GM20000 (cell line): ENCODE data around the gene FAM229B.
"Not testable (repeated sequence)": the region's sequence is repeated elsewhere in the genome, so short reads cannot be mapped to it uniquely, and the experiment has no call there.

Experiments
- DNase-seq: peaks from one replicate; pipeline ENCODE4 v3.0.0; 2012; ENCODE audit warnings: low spot score
- CTCF ChIP-seq: IDR thresholded peaks from 2 replicates; pipeline ENCODE4 v1.5.1; 2012; ENCODE audit warnings: mild to moderate bottlenecking, control low read depth; ENCODE audit errors: extremely low read depth, missing control alignments

Gene FAM229B

DNA sequence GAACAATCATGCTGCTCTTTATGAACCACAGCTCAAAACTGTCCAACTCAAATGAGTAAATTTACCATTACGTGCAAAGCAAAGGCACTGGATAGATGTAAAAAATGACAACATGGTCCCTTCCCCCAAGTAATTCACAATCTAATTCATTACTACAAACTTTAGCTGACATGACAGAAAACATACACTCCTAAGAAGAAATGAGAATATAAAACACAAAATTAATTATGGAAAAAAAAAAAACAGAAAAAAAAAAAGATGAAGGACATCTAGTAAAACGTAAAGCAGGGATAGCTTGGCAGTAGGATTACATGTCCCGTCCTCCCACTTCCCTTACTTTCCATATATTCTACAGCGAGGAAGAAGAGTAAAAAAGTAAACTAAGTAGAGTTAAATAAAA, 5.8 kb upstream of the FAM229B start:
- DNase-seq: no peak
- no peak for TF ChIP-seq CTCF

DNA sequence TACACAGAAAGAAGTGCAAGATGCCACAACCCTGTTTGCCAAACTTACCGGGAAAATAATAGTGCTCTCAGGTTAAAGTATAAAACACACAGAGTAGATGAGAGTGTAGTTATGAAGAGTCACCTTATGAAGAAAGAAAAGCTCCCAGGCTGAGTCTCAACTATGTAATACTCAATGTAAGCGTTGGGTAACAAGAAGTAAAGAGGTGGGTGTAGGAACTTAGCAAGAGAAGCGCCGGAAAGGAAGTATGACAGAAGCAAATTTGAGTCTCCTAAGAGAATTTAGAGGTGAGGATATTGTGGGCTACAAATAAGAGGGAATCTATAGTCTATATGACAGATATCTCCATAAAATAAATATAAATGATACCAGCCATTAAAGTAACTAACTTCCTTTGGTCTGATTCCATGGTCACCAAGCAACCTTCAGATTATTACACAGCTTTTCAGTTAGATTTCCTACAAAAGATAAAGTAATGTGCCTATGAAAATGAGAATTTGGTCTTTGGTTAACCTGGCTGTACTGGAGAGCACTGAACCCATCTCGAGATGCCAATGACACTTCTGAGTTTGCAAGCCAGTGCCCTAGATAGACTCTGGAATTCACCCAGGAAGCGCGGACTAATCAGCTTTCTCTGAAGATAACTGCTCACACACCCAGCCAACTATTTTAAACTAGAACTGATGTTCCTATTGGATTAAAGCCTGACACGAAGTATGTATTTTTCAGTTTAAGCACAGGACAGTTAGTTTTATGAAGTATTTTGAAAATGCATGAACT, 1.9 kb upstream of the FAM229B start:
- no peak for TF ChIP-seq CTCF
- DNase-seq: no peak

GRCh38 chr6:112086744-112087135, 651 bp upstream of the FAM229B start:
- no peak for TF ChIP-seq CTCF
- peak; percentile 36 for DNase-seq

DNA sequence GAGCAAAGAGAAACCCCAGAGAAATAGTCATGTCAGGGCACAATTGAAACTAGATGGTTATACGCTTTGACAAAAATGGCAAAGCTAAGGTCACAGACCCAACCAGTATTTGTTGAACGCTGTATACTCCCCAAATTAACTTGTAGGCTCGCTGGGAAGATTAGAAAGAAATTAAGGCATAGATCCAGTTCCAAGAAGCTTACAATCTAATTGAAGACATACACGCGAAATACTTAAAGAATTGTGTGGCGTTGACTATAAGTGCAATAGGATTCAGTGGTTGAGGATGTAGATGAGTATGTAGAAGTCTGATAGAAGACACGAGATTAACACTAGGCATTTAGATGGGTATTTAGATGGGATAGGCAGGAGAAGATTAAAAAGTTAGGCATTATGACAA, 525 bp downstream of the FAM229B start:
- DNase-seq: no peak
- TF ChIP-seq CTCF: no peak

GRCh38 chr6:112096901-112097300, 9.5 kb downstream of the FAM229B start:
- TF ChIP-seq CTCF: no peak
- no peak for DNase-seq

DNA sequence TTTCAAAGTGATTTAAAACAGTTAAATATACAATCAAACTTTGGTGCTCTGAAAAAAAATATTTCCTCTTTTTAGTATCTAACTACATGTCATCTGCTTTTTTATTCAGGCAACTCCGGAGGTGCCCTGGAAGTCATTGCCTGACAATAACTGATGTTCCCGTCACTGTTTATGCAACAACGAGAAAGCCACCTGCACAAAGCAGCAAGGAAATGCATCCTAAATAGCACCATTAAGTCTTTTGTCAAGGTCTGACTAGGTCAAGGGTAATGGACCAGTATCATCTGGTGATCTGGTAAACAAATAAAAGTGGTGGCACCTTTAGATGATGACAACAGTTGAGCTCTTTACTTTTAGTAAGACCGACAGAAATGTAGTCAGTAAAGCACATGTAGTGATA, 13.2 kb downstream of the FAM229B start:
- DNase-seq: no peak
- no peak for TF ChIP-seq CTCF

- not testable (repeated sequence) for DNase-seq
Measured at GRCh38 chr6:112106026-112106425, 18.6 kb downstream of the FAM229B start.

GRCh38 chr6:112106562-112106961, 19.2 kb downstream of the FAM229B start:
- TF ChIP-seq CTCF: no peak
- DNase-seq: no peak
